ENCODE results near the gene JCHAIN.
A peak's percentile ranks its signal among the peaks of the same experiment; 100 is the strongest.
"Not testable (repeated sequence)": the region's sequence is repeated elsewhere in the genome, so short reads cannot be mapped to it uniquely, and the experiment has no call there.

JCHAIN gene

DNA sequence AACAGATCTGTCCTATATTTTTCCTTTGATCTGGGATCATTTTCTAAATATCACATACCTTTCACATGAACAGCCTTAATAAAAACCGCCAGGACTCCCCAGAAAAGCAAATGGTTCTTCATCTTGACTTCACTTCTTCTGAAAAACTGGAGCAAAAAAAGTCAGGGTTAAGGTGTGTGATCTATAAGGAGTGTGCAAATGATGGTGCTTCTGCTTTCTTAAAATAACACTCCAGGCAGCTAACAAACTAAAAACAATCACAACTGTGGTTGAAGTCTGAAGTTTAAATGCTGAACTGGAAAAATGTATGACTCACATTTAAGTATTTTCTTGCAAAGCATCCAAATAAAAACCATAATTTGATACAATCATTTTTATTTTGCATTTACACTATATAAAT lies at the start of gene JCHAIN:
JCHAIN (minus strand) TSS at position 140 of the 400 bp plus-strand sequence; CDS start at position 122, 18 bp downstream.
- DNase-seq, result no peak

DNA sequence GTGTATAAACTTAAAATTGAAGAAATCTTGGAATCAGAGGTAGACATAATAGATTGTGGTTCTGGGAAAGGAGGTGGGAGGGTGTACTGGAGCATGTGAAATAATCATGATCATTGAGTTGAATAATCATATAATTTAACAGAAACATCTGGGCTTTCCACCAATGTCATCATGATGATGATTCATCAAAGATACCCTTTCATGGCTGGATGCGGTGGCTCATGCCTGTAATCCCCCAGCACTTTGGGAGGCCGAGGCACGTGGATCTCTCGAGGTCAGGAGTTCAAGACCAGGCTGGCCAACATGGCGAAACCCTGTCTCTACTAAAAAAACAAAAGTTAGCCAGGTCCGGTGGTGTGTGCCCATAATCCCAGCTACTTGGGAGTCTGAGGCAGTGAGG lies 48.8 kb upstream of the JCHAIN start:
- peak; percentile 59 for DNase-seq

DNA sequence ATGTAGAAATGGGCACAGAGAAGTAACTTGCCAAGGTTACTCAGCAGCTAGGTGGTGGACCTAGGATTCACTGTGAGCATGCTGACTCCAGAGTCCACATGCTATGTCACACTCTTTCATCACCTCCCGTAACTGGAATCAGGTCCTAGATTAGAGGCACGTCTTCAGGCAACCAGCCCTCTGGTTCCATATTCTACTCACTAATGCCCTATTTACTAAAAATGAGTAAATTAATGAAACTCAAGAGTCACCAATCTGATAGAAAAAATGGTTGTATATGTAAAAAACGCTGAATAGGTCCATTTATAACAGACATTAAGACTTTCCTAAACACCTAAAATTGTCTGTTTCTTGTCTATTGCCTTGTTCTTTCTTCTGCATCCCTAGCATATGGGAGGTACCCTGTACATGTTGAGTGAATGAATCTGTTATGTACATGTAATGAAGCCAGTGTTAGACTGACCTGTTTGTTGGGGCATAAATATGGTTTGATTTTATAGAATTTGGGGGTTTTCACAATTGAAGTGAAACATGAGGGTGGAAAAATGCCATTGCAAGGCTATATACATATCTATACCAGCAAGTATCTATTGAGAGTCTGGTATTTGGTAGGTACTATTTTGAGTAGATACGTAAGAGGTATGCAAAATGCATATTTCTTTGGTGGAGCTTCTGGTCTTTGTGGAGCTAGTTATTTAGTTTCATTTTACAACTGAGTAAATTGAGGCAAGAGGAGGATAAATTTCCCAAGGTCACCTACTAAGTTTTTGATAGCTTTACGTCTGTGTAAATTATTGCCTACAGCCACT lies 48.0 kb upstream of the JCHAIN start:
- DNase-seq, result peak; percentile 13

DNA sequence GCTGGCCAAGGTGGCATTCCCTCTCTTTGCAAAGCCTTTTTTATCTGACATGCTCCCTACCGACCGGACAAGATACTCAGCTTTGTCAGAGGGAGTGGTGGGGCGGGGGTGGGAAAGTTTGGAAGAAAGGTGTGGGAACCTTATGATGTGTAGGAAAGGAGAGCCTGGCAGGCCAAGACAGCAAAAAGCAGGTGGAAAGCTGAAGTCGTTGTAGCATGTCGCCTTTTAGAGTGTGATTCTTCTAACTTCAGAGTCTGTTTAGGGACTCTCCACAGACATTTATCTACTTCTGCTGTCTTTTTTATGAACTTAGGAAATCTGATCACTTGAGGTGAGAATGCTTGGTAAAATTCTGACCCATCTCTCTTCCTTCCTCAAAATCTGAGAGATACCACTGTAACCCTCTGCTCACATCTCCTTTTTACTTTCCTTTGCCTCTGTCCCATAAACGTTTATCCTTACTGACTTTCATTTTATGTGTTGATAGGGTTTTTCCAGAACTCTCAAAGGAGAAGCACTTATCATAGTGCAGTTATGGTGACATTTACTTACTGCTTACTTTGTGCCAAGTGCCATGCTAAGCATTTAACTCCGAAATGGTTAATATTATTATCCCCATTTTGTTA lies 47.3 kb upstream of the JCHAIN start:
- no peak for DNase-seq

DNA sequence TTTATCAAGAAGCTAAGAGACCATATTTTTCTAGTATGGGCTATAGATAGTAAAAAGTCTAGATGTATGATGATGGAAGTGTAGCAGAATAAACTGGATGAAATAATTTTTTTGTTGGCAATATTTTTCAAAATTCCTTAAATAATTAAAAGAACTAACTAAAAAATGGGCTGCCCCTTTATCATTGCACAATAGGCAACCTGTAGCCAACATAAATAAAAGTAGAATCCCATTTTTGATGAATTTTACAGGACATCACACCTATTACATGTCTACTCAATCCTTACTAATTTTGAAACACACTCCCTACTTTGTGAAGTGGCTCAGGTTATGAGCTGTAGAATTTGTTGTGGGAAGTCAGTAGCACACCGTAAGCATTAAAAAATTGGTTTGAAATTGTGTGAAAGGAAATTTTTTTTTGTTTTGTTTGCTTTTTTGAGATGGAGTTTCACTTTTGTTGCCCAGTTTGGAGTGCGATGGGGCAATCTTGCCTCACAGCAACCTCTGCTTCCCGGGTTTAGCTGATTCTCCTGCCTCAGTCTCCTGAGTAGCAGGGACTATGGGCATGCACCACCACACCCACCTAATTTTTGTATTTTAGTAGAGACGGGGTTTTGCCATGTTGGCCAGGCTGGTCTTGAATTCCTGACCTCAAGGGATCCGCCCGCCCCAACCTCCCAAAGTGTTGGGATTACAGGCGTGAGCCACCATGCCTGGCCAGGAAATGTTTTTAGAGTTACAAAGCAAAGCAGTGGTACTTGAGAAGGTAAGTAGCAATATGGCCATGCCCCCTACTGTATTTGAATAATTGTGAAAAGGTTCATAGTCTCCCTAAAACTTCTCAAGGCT lies 46.5 kb upstream of the JCHAIN start:
- no peak for DNase-seq

DNA sequence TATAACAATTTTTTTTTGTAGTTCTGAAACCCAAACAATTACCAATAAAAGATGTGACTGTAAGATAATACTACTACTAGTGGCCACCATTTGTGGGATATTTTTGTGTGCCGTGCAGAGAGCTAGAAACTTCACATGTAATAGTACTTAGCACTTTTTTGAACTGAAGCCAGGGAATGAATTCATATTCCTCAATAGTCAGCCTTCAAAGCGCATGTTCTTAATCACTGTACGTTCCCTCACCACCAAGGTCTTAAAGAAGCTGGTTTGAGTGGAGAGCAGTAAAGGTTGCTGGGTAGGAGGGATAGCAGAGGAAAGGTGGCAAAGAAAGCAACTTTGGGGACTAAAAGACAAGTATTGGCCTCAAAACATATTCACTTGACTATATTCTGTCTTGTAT lies 45.8 kb upstream of the JCHAIN start:
- no peak for DNase-seq

DNA sequence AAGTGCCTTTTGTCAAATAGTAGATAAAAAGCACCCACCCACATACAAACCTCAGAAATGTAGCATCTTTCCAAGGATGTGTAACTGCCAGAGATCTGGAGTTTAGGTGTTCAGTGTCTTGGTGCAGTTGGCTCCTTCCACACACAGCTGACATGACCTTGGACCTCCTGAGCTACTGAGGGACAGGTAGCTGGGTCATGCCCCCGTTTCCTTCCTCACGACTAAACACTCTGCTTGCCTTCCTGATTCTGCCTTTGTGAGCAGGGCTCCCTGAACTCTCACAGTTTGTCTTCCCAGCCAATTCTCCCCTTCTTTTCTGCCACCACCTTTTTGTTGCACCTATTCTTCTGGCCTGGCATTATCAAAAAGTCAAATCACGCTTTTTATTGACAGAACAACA lies 45.3 kb upstream of the JCHAIN start:
- DNase-seq, result no peak

DNA sequence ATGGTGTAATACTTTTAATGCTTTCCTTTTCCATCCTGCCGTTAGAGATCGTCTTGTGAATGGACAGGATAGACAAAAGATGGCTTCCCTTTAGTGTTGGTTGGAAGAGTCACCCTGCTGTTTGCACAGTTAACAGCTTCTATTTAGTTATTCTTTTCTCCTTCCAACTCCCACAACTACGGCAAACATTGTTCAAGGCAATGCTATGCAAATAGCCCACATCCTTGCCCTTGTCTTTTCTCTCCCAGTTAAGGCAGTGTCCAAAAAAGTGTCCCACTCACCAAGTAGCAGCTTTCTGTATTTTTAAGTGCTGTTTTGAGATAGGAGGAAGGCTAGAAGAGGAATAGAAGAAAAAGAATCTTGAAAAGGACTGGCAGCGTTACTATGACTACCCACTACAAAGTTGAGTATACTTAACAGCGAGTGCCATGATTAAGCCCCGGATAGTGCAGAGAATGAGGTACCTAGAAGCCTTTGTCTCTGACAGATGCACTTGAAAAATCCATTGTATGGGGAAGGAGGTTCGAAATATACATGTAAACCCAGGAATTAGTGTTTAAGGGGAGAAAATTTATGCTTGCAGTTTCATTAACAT lies 43.4 kb upstream of the JCHAIN start:
- DNase-seq, result no peak

DNA sequence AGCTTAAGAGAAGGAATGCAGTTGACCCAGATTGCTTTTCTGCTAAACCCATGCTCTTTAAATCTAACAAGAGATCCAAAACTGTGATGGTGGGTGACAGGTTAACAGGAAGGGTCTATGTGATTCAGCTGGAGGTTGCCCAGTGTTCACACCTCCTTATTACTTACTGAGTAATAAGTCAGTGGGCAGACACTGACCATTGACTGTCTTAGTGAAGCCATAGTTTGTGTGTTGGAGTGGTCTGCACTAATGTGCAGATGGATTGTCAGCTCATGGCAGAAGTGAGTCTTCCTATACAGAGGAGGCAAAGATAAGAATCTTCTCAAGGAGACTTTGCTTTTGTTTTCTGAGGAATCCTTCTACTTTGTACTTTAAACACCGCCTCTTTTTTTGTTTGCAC lies 40.2 kb upstream of the JCHAIN start:
- no peak for DNase-seq

DNA sequence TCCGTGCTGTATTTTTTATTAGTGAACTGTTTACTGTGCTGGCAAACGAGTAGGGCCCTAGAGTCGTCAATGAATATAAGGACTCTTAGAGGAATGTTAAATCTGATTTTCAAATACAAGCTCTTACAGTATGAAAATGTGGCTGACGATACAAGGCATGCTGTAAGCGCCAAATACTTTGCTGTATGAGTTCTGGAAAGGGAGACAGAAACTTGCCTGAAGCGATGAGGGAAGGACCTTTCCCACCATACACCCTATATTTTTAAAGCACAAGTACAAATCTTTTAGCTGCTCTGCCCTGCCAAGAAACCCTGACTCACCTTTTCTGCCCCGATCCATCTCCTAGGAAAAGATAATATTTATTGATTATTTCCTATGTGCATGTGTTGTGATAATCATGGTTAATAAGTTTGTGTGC lies 39.7 kb upstream of the JCHAIN start:
- no peak for DNase-seq

DNA sequence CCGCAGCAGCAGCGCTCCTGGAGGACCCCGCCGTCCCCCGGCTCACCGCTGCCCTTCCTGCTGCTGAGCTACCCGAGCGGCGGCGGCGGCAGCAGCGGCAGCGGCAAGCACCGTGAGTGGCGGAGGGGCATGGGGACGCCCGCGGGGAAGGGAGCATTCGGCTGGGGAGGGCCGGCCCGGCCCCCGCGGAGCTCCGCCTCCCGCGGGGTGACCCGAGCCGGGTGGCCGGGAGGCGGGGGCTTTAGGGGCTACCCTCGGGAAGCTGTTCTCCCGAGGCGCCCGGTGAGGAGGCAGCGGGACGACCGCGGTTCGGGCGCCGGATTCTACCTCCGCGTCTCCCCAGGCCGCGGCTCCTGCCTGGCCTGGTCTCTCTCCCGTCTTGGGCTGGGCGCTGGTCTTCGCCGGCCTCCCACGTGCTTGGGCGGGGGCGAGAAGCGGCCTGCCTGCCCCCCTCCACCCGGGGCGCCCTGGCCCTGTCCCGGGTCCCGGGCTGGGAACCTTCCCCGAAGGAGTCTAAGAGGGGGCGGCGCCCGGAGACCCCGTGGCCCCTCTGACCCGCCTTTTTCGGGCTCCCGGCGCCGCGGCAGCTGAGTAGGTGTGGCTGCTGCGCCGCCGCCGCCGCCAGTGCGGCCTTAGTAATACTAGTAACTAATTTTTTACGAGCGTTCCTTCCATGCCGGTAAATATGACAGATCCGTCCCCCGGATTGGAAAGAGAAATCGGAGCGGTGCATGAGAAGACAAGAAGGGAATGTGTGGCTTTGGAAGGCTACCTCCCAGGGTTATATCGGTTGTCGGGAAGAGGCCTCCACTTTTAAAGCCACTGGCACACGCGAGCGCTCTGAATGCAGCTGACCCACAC lies 39.1 kb upstream of the JCHAIN start:
- peak; percentile 72 for DNase-seq

DNA sequence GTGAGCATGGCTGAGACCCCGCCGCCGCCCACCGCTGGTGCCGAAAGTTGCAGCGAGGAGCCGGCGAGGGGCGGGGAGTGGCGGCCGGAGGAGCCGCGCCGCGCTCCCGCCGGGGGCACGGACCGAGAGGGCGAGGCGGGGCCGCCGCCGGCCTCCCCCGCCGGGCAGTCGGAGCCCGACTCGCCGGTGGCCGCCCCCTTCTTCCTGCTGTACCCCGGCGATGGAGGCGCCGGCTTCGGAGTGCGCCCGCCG lies 38.5 kb upstream of the JCHAIN start:
- DNase-seq, result no peak

DNA sequence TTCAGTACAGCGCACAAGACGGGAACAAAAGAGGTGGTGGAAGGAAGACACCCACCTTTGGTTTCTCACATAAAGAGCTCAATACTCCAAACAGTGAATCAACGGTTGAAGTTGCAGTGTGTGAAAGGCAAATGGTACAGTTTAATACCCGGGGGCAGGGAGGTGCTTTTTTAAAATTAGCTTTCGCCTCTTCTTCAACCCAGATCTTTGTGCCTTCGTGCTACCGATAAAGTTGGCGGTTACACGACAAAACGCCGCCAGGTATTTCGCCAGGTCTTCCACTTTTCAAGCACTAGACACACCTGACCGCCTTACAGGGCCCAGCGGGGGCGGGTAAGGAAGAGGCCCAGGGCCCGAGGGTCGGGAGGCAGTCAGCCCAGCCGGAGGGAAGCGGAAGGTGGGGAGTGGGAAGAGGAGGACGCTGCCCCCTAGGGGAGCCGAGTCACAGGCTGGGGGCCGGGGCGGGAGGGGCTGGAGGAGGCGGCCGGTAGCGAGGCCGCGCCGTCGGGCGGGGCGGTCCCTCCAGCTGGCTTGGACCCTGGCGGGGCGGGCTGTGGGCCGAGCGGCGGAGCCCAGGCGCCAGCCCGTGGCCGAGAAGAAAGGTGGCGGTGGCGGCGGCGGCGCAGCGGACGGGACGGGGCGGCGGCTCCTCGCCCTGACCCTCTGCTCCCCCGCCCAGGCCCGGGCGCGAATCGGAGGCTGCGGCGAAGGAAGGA lies 38.1 kb upstream of the JCHAIN start:
- peak; percentile 62 for DNase-seq

DNA sequence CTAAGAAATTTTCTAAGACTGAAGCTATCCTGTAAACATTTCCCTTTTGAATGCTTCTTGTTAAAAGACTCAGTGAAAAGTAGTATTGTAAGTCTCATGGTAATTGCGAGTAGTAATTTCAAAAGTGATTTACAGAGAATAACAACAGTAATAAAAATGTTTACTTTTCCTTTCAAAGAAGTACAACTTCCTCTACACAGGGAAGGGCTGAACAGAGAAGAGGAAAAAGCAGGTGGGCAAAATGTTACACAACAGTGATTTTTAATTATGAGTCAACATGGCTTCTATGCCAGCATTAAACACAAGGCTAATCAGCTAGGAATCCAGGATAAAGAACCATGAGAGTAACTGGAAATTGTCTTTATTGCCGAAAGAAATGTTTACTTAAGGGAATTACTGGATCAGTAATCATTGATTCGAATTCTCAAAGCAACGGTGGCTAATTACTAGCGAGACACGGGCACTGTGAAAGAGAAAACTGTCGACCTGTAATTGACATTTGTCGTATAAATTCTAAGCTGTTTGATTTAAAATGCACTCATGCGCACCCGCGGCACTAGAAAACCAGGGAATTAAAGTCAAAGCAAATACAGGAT lies 37.4 kb upstream of the JCHAIN start:
- no peak for DNase-seq

DNA sequence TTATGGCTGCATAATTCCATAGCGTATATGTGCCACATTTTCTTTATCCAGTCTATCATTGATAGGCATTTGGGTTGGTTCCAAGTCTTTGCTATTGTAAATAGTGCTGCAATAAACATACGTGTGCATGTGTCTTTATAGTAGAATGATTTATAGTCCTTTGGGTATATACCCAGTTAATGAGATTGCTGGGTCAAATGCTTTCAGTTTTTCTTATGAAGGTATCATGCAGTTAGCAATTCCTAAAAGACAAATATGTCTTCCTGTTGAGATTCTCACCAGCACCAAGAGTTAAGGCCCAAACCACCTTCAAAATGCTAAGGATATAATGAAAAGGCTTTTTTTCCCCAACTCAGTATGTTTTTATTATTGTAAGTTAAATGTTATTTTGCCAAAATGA lies 36.3 kb upstream of the JCHAIN start:
- not testable (repeated sequence) for DNase-seq

DNA sequence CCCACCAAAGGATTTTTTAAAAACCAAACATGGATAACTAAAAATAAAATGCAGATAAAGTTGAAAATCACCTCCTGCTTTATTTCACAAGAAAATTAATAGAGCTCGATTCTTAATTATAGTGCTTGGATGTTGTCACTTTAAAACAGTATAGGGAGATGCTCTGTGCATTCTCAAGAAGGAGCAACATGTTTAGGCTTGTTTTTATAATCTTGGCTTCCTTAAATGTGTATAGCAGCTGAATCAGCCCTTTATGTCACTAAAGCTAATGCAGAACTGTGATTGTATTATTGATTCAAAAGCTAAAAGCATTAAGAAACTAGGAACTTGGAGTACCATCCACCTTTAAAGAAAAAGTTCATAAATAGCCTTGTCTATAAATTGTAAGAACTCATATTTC lies 35.0 kb upstream of the JCHAIN start:
- DNase-seq, result no peak

DNA sequence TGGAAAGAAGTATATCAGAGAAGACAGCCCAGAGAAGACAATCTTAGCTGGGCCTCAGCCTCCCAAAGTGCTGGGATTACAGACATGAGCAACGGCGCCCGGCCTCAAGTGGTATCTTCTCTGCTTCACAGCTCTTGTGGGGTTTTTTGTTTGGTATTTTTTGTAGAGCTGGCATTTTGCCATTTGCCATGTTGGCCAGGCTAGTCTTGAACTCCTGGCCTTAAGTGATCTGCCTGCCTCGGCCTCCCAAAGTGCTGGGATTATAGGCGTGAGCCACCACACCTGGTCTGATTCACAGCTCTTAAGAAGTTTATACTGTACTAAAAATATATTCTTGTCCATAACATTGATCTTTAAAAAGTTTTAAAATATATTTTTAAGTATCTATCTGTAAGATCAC lies 34.4 kb upstream of the JCHAIN start:
- no peak for DNase-seq

DNA sequence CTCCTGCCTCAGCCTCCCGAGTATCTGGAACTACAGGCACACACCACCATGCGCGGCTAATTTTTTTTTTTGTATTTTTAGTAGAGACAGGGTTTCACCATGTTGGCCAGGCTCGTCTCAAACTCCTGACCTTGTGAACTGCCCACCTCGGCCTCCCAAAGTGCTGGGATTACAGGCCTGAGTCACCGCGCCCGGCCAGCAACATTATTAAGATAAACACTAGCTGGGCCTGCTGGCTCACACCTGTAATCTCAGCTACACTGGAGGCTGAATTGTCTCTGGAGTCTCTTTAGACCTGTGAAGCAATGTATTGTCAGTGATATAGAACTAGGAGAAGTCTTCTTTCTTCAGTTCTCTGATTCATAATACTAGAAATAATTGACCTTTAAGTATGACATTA lies 32.1 kb upstream of the JCHAIN start:
- DNase-seq, result not testable (repeated sequence)

DNA sequence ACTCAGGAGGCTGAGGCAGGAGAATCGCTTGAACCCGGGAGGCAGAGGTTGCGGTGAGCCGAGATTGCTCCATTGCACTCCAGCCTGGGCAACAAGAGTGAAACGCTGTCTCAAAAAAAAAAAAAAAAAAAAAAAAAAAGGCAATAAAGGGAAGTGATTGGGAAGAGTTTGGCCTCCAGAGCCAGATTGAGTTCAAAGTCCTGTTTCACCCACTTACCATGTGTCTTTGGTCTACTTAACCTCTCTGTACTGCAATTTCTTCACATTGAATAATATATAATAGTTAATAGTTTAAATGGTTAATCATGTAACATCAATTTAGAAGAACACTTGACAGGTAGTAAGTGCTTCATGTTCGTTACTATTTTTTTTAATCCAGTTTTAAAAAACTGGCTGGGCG lies 28.3 kb upstream of the JCHAIN start:
- DNase-seq, result not testable (repeated sequence)

DNA sequence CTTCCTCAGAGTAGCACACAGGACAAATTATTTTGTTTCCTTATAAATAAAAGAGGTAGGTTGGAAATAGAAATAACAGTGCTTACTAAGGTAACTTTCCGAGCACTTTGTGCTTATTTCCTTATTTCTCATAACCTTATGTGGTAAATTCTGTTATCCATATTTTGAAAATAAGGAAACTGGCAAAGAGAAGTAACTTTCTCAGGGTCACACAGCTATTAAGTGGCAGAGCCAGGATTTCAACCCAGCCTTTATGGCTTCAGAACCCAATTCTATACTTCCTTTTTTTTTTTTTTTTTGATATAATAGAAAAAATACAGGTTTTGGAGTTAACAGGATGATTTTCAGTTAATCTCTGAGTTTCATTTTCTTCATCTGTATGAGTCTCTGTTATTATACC lies 25.4 kb upstream of the JCHAIN start:
- DNase-seq, result no peak

DNA sequence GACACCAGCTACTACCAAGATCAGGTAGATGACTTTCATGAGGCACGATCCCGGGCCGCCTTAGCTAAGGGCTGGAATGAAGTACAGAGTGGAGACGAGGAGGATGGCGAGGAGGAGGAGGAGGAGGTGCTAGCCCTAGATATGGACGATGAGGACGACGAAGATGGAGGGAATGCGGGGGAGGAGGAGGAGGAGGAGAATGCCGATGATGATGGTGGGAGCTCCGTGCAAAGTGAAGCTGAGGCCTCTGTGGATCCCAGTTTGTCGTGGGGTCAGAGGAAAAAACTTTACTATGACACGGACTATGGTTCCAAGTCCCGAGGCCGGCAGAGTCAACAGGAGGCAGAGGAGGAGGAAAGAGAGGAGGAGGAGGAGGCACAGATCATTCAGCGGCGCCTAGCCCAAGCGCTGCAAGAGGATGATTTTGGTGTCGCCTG lies 22.5 kb upstream of the JCHAIN start:
- no peak for DNase-seq

Measured in CD4-positive, alpha-beta T cell treated with Interferon gamma for 1 hour (primary cell).